ENCODE measurements around the gene BTN1A1.

Gene BTN1A1

DNA sequence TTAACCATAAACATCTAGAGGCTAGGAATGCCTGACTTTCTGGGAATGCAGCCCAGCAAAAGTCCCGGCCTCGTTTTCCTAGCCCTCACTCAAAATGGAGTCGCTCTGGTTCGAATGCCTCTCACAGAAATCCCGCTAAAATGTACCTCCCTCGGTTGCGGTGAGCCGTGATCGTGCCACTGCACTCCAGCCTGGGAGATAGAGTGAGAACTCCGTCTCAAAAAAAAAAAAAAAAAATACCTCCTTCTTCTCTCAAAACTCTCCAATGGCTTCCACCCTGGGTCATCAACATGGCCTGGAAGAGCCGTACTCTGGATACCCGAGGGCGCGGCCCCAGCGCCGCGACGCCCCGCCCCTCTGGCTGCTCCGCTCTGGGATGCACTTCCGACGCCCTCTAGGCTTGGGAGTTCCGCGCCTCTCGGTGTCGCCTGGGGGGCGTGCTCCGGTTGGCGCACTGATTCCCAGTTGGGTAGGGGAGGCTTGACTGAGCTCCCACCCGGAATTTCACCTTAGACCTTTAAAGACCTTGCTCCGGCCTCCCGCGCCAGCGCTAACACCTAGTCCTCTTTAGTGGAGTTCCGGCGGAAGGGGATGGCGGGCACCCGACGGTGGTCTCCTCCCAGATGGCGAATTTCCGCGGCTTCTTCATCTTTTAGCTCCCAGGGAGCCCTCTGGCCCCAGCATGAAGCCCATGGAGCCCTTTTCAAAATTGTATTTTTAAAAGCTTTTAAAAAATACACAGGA, 50.3 kb downstream of the BTN1A1 start:
- H3K4me3 ChIP-seq (ENCODE audit: severe bottlenecking): peak overlapping the region; percentile 32
- TF ChIP-seq, protein P1, sequence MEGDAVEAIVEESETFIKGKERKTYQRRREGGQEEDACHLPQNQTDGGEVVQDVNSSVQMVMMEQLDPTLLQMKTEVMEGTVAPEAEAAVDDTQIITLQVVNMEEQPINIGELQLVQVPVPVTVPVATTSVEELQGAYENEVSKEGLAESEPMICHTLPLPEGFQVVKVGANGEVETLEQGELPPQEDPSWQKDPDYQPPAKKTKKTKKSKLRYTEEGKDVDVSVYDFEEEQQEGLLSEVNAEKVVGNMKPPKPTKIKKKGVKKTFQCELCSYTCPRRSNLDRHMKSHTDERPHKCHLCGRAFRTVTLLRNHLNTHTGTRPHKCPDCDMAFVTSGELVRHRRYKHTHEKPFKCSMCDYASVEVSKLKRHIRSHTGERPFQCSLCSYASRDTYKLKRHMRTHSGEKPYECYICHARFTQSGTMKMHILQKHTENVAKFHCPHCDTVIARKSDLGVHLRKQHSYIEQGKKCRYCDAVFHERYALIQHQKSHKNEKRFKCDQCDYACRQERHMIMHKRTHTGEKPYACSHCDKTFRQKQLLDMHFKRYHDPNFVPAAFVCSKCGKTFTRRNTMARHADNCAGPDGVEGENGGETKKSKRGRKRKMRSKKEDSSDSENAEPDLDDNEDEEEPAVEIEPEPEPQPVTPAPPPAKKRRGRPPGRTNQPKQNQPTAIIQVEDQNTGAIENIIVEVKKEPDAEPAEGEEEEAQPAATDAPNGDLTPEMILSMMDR (IDR thresholded peaks at IDR 0.05; ENCODE audit: poor library complexity, severe bottlenecking): no peak
- peaks cover 6% of the 10 kb centered on the region for H3K36me3 ChIP-seq (ENCODE audit: low read depth)
- peak; percentile 53 for ATAC-seq (ENCODE audit: low read depth)
- H3K27me3 ChIP-seq (ENCODE audit: insufficient read depth, poor library complexity, severe bottlenecking): no peaks in the 10 kb centered on the region
- H3K4me1 ChIP-seq (ENCODE audit: insufficient read depth, poor library complexity, severe bottlenecking): no peaks in the 10 kb centered on the region
- DNase-seq (ENCODE audit: low spot score): no peak
- no peak overlapping the region for H3K27ac ChIP-seq (ENCODE audit: poor library complexity, severe bottlenecking)
- no peaks in the 10 kb centered on the region for H3K9me3 ChIP-seq (ENCODE audit: severe bottlenecking)

DNA sequence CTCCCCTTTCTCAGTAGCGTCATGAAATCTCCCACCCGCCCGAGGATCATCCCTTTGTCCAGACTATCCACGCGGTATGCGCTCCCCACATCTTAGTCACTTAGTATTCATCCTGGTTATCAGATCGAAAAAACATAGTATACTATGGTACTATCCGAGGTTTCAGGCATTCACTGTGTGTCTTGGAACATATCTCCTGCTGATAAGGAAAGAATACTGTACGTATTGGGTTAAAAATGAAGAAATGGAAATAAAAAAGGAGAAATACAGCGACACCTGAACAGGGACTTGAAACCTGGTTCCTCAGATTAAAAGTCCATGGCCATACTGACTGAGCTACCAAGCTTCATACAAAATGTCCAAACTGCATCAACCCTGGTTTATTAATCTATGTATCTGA, 52.1 kb downstream of the BTN1A1 start:
- DNase-seq (ENCODE audit: low spot score) (no peak), ATAC-seq (ENCODE audit: low read depth) (no peak)
- TF ChIP-seq, protein P1 (IDR thresholded peaks at IDR 0.05; ENCODE audit: poor library complexity, severe bottlenecking): no peak
- Histone ChIP-seq H3K27ac (ENCODE audit: poor library complexity, severe bottlenecking) (no peak overlapping the region), H3K27me3 (ENCODE audit: insufficient read depth, poor library complexity, severe bottlenecking) (no peaks in the 10 kb centered on the region), H3K4me3 (ENCODE audit: severe bottlenecking) (no peak overlapping the region), H3K36me3 (ENCODE audit: low read depth) (no peaks in the 10 kb centered on the region), H3K4me1 (ENCODE audit: insufficient read depth, poor library complexity, severe bottlenecking) (no peaks in the 10 kb centered on the region), H3K9me3 (ENCODE audit: severe bottlenecking) (no peaks in the 10 kb centered on the region)

DNA sequence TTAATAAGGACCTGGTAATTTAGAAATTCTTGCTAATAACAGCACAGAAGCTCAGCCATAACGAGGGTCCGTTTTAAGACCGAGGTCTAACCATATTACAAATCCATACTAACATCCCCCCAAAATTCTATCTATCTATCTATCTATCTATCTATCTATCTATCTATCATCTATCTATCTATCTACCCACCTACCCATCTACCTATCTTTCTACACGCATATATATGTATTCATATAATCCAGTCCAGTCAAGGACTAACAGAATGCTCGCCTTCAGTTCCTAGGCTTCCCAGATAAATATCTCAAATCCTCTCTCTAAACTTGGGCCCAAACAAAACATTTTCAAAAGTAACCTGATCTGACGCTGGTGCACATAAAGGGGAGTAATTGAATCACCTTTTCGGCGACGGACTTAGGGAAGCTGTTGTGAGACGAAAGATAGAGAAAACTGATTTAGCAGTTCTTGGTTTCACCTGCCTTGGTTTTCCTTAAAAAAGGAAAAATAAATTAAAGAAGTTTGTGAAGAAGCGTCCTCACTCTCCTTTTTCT, 52.6 kb downstream of the BTN1A1 start:
- no peak for DNase-seq (ENCODE audit: low spot score)
- ATAC-seq (ENCODE audit: low read depth): no peak
- no peaks in the 10 kb centered on the region for H3K4me1 ChIP-seq (ENCODE audit: insufficient read depth, poor library complexity, severe bottlenecking)
- H3K27ac ChIP-seq (ENCODE audit: poor library complexity, severe bottlenecking): no peak overlapping the region
- H3K4me3 ChIP-seq (ENCODE audit: severe bottlenecking): peak overlapping the region; percentile 35
- H3K27me3 ChIP-seq (ENCODE audit: insufficient read depth, poor library complexity, severe bottlenecking): no peaks in the 10 kb centered on the region
- no peaks in the 10 kb centered on the region for H3K36me3 ChIP-seq (ENCODE audit: low read depth)
- H3K9me3 ChIP-seq (ENCODE audit: severe bottlenecking): no peaks in the 10 kb centered on the region
- TF ChIP-seq, protein P1 (IDR thresholded peaks at IDR 0.05; ENCODE audit: poor library complexity, severe bottlenecking): no peak

DNA sequence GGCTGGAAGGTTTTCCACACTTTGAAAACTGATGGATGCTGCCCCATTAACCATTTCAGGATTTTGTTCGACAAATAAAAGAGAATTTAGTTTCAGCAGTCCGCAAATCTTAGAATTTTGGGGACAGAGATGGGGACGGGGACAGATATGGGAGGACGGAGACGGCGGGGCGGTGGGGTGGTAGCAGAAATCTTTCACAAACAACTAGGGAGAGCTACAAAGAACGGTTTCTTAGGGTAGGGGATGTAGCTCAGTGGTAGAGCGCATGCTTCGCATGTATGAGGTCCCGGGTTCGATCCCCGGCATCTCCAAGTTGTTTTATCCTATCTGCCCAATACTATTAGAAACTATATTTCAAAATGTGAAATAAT, 53.1 kb downstream of the BTN1A1 start:
- ATAC-seq (ENCODE audit: low read depth): peak; percentile 44
- H3K4me3 ChIP-seq (ENCODE audit: severe bottlenecking): peak overlapping the region; percentile 35
- H3K4me1 ChIP-seq (ENCODE audit: insufficient read depth, poor library complexity, severe bottlenecking): no peaks in the 10 kb centered on the region
- H3K36me3 ChIP-seq (ENCODE audit: low read depth): no peaks in the 10 kb centered on the region
- TF ChIP-seq, protein P1 (IDR thresholded peaks at IDR 0.05; ENCODE audit: poor library complexity, severe bottlenecking): no peak
- DNase-seq (ENCODE audit: low spot score): no peak
- H3K27ac ChIP-seq (ENCODE audit: poor library complexity, severe bottlenecking): peak overlapping the region; percentile 31
- no peaks in the 10 kb centered on the region for H3K9me3 ChIP-seq (ENCODE audit: severe bottlenecking)
- no peaks in the 10 kb centered on the region for H3K27me3 ChIP-seq (ENCODE audit: insufficient read depth, poor library complexity, severe bottlenecking)
